WI38 (cell line): ENCODE measurements around the gene SELP.
"Not testable (repeated sequence)": the region's sequence is repeated elsewhere in the genome, so short reads cannot be mapped to it uniquely, and the experiment has no call there.

Experiments used
- H3K4me3 ChIP-seq: 2 replicates; pipeline ENCODE4 v1.5.1; 2011; ENCODE audit warnings: low read depth, mild to moderate bottlenecking, control low read depth, low read length
- CTCF ChIP-seq: IDR thresholded peaks from 2 replicates; pipeline ENCODE4 v1.5.1; 2012; ENCODE audit warnings: low read depth, mild to moderate bottlenecking, control low read depth, low read length

SELP gene

GRCh38 chr1:169630006-169630405 lies at the start of gene SELP:
TSS of gene SELP (minus strand) at chr1:169630124. CDS start at chr1:169630074, 50 bp downstream.
- TF ChIP-seq CTCF = no peak

GRCh38 chr1:169679692-169680091 lies 49.8 kb upstream of the SELP start:
- H3K4me3 ChIP-seq = no peak overlapping the region
- no peak for TF ChIP-seq CTCF

More at GRCh38 chr1:169630006-169630405, at the start of gene SELP:
- no peak within 1 kb of the TSS for H3K4me3 ChIP-seq

GRCh38 chr1:169676001-169676400 lies 46.1 kb upstream of the SELP start:
- no peak for TF ChIP-seq CTCF
- H3K4me3 ChIP-seq = no peak overlapping the region

- no peak for TF ChIP-seq CTCF
- no peak overlapping the region for H3K4me3 ChIP-seq
Measured at GRCh38 chr1:169670836-169671235, 40.9 kb upstream of the SELP start.

GRCh38 chr1:169670244-169670643 lies 40.3 kb upstream of the SELP start:
- not testable (repeated sequence) for H3K4me3 ChIP-seq

GRCh38 chr1:169667699-169668596 lies 38.0 kb upstream of the SELP start:
- not testable (repeated sequence) for H3K4me3 ChIP-seq

GRCh38 chr1:169667227-169667639 lies 37.3 kb upstream of the SELP start:
- not testable (repeated sequence) for H3K4me3 ChIP-seq

GRCh38 chr1:169662680-169663079 lies 32.8 kb upstream of the SELP start:
- not testable (repeated sequence) for H3K4me3 ChIP-seq

- H3K4me3 ChIP-seq = not testable (repeated sequence)
Measured at GRCh38 chr1:169661066-169661465, 31.1 kb upstream of the SELP start.

GRCh38 chr1:169658777-169659176 lies 28.9 kb upstream of the SELP start:
- H3K4me3 ChIP-seq = not testable (repeated sequence)

- TF ChIP-seq CTCF = no peak
- no peak overlapping the region for H3K4me3 ChIP-seq
Measured at GRCh38 chr1:169653873-169654272, 23.9 kb upstream of the SELP start.
